ENCODE measurements around the gene CTNNA3. TPM values are rescaled to one million over a fixed set of nuclear protein-coding genes. Genes with fewer than 3 reads are reported as not detected.

CTNNA3 gene
- total RNA-seq, 2 experiments from 2014 or later: not detected

GRCh38 chr10:66941491-66941890, 754.5 kb downstream of the CTNNA3 start:
- Mint-ChIP-seq H3K36me3 (ENCODE audit: low read depth) (no peaks in the 10 kb centered on the region), H3K27me3 (ENCODE audit: low read depth) (no peaks in the 10 kb centered on the region), H3K27ac (no peak overlapping the region), H3K4me1 (ENCODE audit: low read depth) (no peaks in the 10 kb centered on the region), H3K9me3 (no peaks in the 10 kb centered on the region), H3K4me3 (no peak overlapping the region)
- no peak for DNase-seq
- intact Hi-C loops (cut with micrococcal nuclease): no loop called here
- CTCF ChIA-PET: interaction anchor here (0.9 kb wide), 1 partner anchor 24 kb away, joined by 6 read pairs; no protein-coding TSS in a partner anchor

GRCh38 chr10:66940965-66941364, 755.0 kb downstream of the CTNNA3 start:
- Mint-ChIP-seq H3K27me3 (ENCODE audit: low read depth) (no peaks in the 10 kb centered on the region), H3K4me3 (no peak overlapping the region), H3K27ac (no peak overlapping the region), H3K9me3 (no peaks in the 10 kb centered on the region), H3K36me3 (ENCODE audit: low read depth) (no peaks in the 10 kb centered on the region), H3K4me1 (ENCODE audit: low read depth) (no peaks in the 10 kb centered on the region)
- intact Hi-C loops (cut with micrococcal nuclease): no loop called here
- CTCF ChIA-PET: interaction anchor here (0.9 kb wide), 1 partner anchor 23 kb away, joined by 6 read pairs; no protein-coding TSS in a partner anchor
- DNase-seq: no peak

DNA sequence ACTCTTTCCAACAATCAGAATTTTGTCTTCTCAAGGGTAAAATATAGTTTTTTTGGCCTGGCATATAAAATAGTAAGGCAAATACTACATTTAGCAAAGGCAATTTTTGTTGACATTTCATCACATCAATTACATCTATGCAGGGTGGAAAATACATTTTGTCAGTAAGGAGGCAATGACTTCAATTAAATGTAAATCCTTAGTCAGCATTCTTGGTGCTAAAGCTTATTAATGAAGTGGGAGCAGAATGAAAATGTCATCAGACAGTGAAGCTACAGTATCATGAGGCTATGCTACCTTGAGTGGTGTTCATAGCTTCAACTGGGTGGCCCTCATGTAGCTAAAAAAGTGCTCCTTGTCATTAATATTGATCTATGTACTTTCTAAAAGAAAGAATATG, 761.3 kb downstream of the CTNNA3 start:
- Mint-ChIP-seq H3K4me1 (ENCODE audit: low read depth) (no peaks in the 10 kb centered on the region), H3K4me3 (no peak overlapping the region), H3K36me3 (ENCODE audit: low read depth) (no peaks in the 10 kb centered on the region), H3K27me3 (ENCODE audit: low read depth) (peaks cover 13% of the 10 kb centered on the region), H3K9me3 (no peaks in the 10 kb centered on the region), H3K27ac (no peak overlapping the region)
- DNase-seq: no peak
- intact Hi-C loops (cut with micrococcal nuclease): no loop called here
- CTCF ChIA-PET: interaction anchor here (0.9 kb wide), 1 partner anchor 875 kb away, joined by 4 read pairs; no protein-coding TSS in a partner anchor

GRCh38 chr10:66931949-66932343, 764.0 kb downstream of the CTNNA3 start:
- CTCF ChIA-PET: interaction anchor here (0.9 kb wide), 1 partner anchor 13 kb away, joined by 5 read pairs; no protein-coding TSS in a partner anchor
- Mint-ChIP-seq H3K27me3 (ENCODE audit: low read depth) (peaks cover 36% of the 10 kb centered on the region), H3K9me3 (no peaks in the 10 kb centered on the region), H3K36me3 (ENCODE audit: low read depth) (no peaks in the 10 kb centered on the region), H3K27ac (no peak overlapping the region), H3K4me1 (ENCODE audit: low read depth) (peaks cover 1% of the 10 kb centered on the region), H3K4me3 (no peak overlapping the region)
- intact Hi-C loops (cut with micrococcal nuclease): loop anchor here (1.0 to 2.0 kb wide), 2 partner anchors 589 to 752 kb away; no protein-coding TSS in a partner anchor
- no peak for DNase-seq

DNA sequence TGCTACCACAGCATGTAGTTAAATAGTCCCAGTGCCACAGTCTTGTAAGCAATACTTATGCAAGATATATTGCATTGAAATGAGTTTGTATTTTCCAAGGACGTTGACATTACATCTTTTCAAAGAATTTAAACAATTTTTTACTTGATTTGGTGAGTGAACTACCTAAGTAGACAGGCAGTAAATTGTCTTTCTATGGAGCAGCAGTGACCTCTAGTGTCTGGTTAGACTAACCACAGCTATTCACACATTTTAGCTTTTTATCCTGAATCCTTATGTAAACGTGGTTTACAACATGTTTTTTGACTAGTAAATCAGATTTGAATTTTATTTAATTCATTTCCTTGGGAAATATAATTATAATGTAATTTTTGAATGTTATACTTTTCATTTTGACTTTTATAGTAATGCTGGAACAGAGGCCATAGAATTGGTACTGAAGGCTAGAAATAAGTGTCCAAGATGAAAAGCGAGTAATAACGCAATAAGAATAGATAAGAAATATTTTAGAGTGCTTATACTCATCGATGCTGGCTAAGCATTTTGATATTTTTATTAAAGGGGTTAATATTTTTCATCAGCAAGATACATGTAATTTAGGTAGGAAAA, 764.6 kb downstream of the CTNNA3 start:
- no peaks in the 10 kb centered on the region for H3K9me3 Mint-ChIP-seq
- peaks cover 38% of the 10 kb centered on the region for H3K27me3 Mint-ChIP-seq (ENCODE audit: low read depth)
- CTCF ChIA-PET: interaction anchor here (0.9 kb wide), 1 partner anchor 14 kb away, joined by 5 read pairs; no protein-coding TSS in a partner anchor
- peak; percentile 6 for DNase-seq
- intact Hi-C loops (cut with micrococcal nuclease): loop anchor here (1.0 to 2.0 kb wide), 2 partner anchors 589 to 751 kb away; no protein-coding TSS in a partner anchor
- no peak overlapping the region for H3K4me3 Mint-ChIP-seq
- no peaks in the 10 kb centered on the region for H3K36me3 Mint-ChIP-seq (ENCODE audit: low read depth)
- H3K4me1 Mint-ChIP-seq (ENCODE audit: low read depth): peaks cover 1% of the 10 kb centered on the region
- no peak overlapping the region for H3K27ac Mint-ChIP-seq

DNA sequence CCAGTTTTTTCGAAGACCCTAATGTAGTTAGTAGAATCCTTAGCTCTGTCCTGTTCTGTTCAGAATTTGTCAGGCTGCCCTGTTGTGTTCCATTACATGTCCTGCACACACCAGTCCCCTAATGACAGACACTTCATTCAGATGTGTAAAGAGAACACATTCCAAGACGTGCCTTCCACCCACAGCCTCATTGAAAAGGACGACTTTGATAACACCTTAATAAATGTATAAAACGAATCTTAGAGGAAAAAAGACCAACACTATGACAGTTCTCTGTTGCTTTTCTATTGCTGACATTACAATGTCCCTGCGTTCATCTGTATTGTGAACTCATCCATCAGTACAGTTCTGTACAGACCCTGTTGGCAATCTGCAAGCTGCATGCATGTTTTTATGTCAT, 766.6 kb downstream of the CTNNA3 start:
- peaks cover 1% of the 10 kb centered on the region for H3K4me1 Mint-ChIP-seq (ENCODE audit: low read depth)
- no peak for DNase-seq
- peaks cover 46% of the 10 kb centered on the region for H3K27me3 Mint-ChIP-seq (ENCODE audit: low read depth)
- no peak overlapping the region for H3K4me3 Mint-ChIP-seq
- H3K27ac Mint-ChIP-seq: no peak overlapping the region
- intact Hi-C loops (cut with micrococcal nuclease): no loop called here
- CTCF ChIA-PET: no interaction called here
- H3K36me3 Mint-ChIP-seq (ENCODE audit: low read depth): no peaks in the 10 kb centered on the region
- H3K9me3 Mint-ChIP-seq: no peaks in the 10 kb centered on the region

GRCh38 chr10:66928776-66929175, 767.2 kb downstream of the CTNNA3 start:
- CTCF ChIA-PET: interaction anchor here (0.6 kb wide), 1 partner anchor 164 kb away, joined by 3 read pairs; no protein-coding TSS in a partner anchor

DNA sequence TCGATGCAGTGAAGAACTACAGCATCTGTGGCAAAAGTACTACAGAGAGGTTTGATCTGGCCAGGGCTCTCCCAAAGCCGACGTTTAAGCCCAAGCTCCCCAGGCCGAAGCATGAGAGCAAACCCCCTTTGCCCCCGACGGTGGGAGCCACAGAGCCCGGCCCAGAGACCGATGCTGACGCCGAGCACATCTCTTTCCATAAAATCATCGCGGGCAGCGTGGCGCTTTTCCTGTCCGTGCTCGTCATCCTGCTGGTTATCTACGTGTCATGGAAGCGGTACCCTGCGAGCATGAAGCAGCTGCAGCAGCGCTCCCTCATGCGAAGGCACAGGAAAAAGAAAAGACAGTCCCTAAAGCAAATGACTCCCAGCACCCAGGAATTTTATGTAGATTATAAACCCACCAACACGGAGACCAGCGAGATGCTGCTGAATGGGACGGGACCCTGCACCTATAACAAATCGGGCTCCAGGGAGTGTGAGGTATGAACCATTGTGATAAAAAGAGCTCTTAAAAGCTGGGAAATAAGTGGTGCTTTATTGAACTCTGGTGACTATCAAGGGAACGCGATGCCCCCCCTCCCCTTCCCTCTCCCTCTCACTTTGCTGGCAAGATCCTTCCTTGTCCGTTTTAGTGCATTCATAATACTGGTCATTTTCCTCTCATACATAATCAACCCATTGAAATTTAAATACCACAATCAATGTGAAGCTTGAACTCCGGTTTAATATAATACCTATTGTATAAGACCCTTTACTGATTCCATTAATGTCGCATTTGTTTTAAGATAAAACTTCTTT, 767.8 kb downstream of the CTNNA3 start:
- Mint-ChIP-seq H3K4me3 (no peak overlapping the region), H3K4me1 (ENCODE audit: low read depth) (peaks cover 1% of the 10 kb centered on the region), H3K9me3 (no peaks in the 10 kb centered on the region), H3K36me3 (ENCODE audit: low read depth) (no peaks in the 10 kb centered on the region), H3K27ac (no peak overlapping the region), H3K27me3 (ENCODE audit: low read depth) (peaks cover 42% of the 10 kb centered on the region)
- CTCF ChIA-PET: interaction anchor here (0.6 to 1.1 kb wide), 2 partner anchors 164 to 748 kb away, joined by 3 read pairs; no protein-coding TSS in a partner anchor
- no peak for DNase-seq
- intact Hi-C loops (cut with micrococcal nuclease): no loop called here

More at GRCh38 chr10:66928776-66929175, 767.2 kb downstream of the CTNNA3 start:
- no peak overlapping the region for H3K4me3 Mint-ChIP-seq
- H3K9me3 Mint-ChIP-seq: no peaks in the 10 kb centered on the region
- H3K4me1 Mint-ChIP-seq (ENCODE audit: low read depth): peaks cover 1% of the 10 kb centered on the region
- H3K36me3 Mint-ChIP-seq (ENCODE audit: low read depth): no peaks in the 10 kb centered on the region
- no peak overlapping the region for H3K27ac Mint-ChIP-seq
- intact Hi-C loops (cut with micrococcal nuclease): no loop called here
- peaks cover 44% of the 10 kb centered on the region for H3K27me3 Mint-ChIP-seq (ENCODE audit: low read depth)
- no peak for DNase-seq

DNA sequence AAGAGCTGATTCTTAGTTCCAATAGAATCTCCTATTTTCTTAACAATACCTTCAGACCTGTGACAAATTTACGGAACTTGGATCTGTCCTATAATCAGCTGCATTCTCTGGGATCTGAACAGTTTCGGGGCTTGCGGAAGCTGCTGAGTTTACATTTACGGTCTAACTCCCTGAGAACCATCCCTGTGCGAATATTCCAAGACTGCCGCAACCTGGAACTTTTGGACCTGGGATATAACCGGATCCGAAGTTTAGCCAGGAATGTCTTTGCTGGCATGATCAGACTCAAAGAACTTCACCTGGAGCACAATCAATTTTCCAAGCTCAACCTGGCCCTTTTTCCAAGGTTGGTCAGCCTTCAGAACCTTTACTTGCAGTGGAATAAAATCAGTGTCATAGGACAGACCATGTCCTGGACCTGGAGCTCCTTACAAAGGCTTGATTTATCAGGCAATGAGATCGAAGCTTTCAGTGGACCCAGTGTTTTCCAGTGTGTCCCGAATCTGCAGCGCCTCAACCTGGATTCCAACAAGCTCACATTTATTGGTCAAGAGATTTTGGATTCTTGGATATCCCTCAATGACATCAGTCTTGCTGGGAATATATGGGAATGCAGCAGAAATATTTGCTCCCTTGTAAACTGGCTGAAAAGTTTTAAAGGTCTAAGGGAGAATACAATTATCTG, 768.6 kb downstream of the CTNNA3 start:
- no peak for DNase-seq
- Mint-ChIP-seq H3K4me3 (no peak overlapping the region), H3K36me3 (ENCODE audit: low read depth) (no peaks in the 10 kb centered on the region), H3K9me3 (no peaks in the 10 kb centered on the region), H3K27me3 (ENCODE audit: low read depth) (peaks cover 41% of the 10 kb centered on the region), H3K27ac (no peak overlapping the region), H3K4me1 (ENCODE audit: low read depth) (peaks cover 1% of the 10 kb centered on the region)
- CTCF ChIA-PET: interaction anchor here (1.1 kb wide), 1 partner anchor 747 kb away, joined by 3 read pairs; no protein-coding TSS in a partner anchor
- intact Hi-C loops (cut with micrococcal nuclease): no loop called here

DNA sequence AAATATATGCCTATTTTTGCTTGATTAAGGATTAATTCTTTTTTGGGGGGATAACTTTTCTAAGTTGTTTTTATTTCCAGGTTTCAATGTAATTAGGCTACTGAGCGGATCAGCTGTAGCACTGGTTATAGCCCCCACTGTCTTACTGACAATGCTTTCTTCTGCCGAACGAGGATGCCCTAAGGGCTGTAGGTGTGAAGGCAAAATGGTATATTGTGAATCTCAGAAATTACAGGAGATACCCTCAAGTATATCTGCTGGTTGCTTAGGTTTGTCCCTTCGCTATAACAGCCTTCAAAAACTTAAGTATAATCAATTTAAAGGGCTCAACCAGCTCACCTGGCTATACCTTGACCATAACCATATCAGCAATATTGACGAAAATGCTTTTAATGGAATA, 769.2 kb downstream of the CTNNA3 start:
- intact Hi-C loops (cut with micrococcal nuclease): no loop called here
- peaks cover 1% of the 10 kb centered on the region for H3K4me1 Mint-ChIP-seq (ENCODE audit: low read depth)
- DNase-seq: no peak
- peaks cover 37% of the 10 kb centered on the region for H3K27me3 Mint-ChIP-seq (ENCODE audit: low read depth)
- no peaks in the 10 kb centered on the region for H3K36me3 Mint-ChIP-seq (ENCODE audit: low read depth)
- CTCF ChIA-PET: no interaction called here
- no peak overlapping the region for H3K27ac Mint-ChIP-seq
- no peak overlapping the region for H3K4me3 Mint-ChIP-seq
- no peaks in the 10 kb centered on the region for H3K9me3 Mint-ChIP-seq

DNA sequence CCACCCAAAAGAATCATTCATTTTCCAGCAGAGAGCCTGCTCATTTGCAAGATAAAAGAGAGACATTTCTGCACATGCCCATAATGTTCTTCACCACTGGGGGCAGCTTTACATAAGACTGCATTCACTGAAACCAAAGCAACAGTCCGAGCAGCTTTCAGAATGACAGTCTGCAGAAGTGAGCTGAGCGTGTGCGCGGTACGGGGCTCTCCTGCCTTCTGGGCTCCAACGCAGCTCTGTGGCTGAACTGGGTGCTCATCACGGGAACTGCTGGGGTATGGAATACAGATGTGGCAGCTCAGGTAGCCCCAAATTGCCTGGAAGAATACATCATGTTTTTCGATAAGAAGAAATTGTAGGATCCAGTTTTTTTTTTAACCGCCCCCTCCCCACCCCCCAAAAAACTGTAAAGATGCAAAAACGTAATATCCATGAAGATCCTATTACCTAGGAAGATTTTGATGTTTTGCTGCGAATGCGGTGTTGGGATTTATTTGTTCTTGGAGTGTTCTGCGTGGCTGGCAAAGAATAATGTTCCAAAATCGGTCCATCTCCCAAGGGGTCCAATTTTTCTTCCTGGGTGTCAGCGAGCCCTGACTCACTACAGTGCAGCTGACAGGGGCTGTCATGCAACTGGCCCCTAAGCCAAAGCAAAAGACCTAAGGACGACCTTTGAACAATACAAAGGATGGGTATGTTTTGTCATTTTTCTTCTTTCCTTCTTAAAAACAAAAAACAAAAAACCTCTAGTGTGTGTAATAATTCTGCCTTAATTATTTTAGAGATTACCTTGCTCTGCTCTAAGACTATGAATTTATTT, 769.9 kb downstream of the CTNNA3 start, which contains the start of gene LRRTM3:
TSS of gene LRRTM3 (plus strand) at position 141 of the 820 bp plus-strand sequence.
- Mint-ChIP-seq H3K4me3 (no peak within 1 kb of the TSS), H3K4me1 (ENCODE audit: low read depth) (peaks cover 1% of the 10 kb centered on the region), H3K27me3 (ENCODE audit: low read depth) (peaks cover 34% of the 10 kb centered on the region), H3K27ac (no peak within 1 kb of the TSS), H3K9me3 (peaks cover 3% of the 10 kb centered on the region), H3K36me3 (ENCODE audit: low read depth) (no peaks in the 10 kb centered on the region)
- intact Hi-C loops (cut with micrococcal nuclease): no loop called here
- peak; percentile 33 for DNase-seq
- CTCF ChIA-PET: interaction anchor here (1.1 kb wide), 1 partner anchor 41 kb away, joined by 3 read pairs; no protein-coding TSS in a partner anchor

Measured in activated naive CD4-positive, alpha-beta T cell treated with anti-CD3 and anti-CD28 coated beads for 36 hours (primary cell).